ENCODE results near the gene CNTNAP4.

Gene CNTNAP4

DNA sequence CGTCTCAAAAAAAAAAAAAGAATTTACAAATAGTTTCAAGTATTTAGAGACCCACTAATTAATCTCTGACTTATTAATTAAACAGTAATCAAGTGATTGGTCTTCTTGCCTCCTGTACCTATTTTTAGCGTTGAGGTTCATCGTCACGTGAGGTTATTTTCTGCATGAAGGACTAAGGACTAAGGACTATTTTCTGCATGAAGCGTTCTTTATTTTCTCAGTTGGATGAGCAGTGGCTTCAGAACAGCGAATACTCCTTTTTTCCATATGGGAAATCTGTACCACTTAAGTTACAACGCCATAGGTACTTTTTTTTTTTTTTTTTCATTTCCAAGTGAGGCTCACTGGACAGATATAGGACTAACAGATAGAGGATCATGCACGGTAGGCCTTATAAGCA is 224.9 kb downstream of the CNTNAP4 start:
- no peak for DNase-seq

- DNase-seq, result no peak
Measured at GRCh38 chr16:76502555-76502954, 225.4 kb downstream of the CNTNAP4 start.

GRCh38 chr16:76503091-76503490 is 225.9 kb downstream of the CNTNAP4 start:
- no peak for DNase-seq

DNA sequence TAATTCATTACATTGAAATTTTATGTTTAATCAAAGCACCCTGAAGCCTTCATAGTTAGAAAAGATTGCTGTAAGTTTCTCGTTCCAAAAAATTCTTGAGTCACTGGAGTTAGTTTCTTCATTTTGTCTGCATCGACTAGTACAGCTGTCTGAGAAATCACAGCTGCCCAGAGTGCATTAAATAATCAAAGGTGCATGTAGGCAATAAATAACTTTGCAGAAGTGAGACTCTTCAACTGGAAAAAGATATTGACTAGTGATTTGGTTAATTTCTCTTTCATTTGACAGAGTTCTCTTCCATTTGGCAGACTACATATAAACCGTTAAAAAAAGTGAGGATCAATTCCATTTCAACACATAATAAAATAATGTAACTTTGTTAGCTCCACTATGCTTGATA is 234.0 kb downstream of the CNTNAP4 start:
- DNase-seq, result no peak

DNA sequence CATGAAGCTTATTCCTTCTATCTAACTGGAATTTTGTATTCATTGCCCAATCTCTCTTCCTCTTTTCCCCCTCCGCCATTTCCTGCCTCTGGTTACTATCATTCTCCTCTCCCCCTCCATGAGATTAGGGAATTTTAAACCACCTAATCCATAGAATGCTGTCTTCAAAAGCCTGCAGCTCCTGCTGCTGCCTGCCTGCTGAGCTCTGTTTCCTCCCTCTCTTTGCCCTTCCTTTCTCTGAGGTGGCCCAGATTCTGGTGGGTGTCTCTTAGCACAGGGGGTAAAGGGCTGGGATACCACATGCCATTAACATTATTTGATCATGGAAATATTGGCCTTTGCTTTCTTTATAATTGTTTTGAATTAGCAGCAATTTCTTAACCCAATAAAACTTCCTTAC is 241.6 kb downstream of the CNTNAP4 start:
- no peak for DNase-seq

GRCh38 chr16:76524356-76524755 is 247.2 kb downstream of the CNTNAP4 start:
- DNase-seq, result no peak

DNA sequence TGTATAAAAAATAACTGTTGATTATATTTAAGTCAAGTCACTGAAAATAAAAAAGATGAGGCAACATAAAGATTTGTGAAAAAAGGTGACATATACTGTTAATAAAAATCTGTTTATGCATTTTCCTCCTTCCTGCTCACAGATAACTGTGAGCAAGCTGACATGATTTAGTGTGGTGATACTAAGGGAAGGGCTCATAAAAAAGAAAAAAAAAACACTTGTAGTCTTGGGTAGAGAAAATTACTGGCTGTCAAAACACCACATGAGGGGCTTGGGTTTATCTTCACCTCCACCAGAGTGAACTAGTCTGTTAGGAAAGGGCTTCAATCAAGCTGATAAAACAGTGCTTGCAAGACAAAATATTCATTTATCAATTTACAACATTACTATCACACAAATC is 247.6 kb downstream of the CNTNAP4 start:
- DNase-seq, result no peak

- no peak for DNase-seq
Measured at GRCh38 chr16:76527244-76527643, 250.0 kb downstream of the CNTNAP4 start.

GRCh38 chr16:76529120-76529519 is 251.9 kb downstream of the CNTNAP4 start:
- no peak for DNase-seq

DNA sequence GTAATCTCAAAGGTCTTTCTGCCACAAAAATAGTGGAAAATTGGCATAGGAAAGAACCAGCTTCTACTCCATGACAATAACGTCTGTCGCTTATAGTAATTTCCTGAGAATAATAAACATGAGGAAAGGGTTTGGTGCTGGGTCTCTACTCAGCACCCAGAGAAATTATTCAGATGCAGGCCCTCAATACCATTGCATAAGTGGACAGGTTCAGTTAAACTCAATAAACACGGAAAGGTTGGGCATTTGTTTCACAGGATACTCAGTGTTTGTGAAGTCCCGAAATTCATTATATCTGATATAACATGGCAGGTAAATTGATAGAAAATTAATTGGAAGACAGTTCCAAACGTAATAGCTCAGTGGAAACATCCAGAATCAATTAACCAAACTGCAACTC is 254.0 kb downstream of the CNTNAP4 start:
- DNase-seq, result no peak

DNA sequence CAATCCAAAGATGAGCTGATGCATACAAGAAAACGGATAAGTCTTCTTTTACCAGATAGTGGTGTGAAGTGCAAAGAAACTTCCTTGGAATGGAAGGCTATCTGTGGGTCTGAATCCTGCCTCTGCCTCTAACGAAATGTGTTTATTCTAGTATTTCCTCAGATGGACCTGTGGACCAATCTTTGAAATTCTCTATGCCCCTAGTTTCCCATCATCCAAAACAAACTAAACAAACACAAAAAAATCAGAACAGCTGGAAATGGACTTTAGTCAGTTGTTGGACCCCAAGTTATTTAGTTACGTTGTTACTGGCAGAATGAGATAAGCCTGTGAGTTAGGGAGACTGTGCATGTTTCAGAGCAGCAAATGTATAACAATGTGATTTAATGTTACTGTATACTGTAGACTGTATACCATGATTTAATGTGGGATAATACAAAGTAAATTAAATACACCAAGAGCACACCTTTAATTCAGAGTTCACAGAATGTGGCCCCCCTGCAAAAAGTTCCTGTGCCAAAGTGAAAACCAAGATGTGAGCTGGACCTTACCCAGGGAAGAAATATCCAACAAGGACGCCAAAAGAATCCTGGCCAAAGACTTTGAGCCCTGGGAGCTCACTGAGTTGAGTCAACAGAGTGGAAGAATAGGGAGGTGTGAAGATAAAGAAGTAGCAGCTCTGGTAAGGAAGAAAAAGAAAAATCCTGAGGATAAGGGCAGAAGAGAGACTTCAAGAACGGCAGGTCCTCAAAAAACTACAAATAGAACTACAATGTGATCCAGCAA is 255.2 kb downstream of the CNTNAP4 start:
- no peak for DNase-seq

DNA sequence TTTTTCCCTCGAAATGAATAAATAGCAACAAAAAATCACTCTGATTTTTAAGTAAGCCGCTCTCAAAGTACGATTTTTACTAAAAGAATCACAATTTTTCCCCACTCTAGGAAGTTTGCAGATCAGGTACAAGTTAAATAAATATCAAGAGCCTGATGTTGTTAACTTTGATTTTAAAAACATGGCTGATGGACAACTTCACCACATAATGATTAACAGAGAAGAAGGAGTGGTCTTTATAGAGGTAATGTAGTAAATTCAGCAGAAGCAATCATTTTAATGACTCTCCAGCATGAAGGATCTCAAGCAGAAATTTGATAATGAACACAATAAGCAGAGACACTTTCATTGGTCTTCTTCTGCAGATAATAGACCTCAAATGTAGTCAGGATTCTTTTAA is 262.4 kb downstream of the CNTNAP4 start:
- DNase-seq, result no peak

GRCh38 chr16:76541070-76541469 is 263.9 kb downstream of the CNTNAP4 start:
- DNase-seq, result no peak

GRCh38 chr16:76565542-76565941 is 288.3 kb downstream of the CNTNAP4 start:
- DNase-seq, result no peak

DNA sequence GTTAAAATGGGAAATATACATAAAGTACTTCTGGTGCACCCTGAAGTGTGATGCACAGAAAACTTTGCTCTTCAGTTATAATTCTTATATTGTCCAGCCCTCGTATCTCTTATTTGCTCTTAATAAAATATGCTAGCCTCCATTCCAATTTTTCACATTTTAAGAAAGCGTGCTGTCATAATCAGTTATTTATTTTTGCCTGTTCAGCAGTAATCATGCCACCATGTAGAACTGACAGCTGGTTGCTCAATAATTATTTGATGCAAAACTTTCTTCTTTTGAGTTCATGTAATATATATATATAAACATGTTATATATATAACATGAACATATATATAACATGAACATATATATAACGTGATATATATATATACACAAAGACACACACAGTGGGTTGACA is 294.6 kb downstream of the CNTNAP4 start:
- no peak for DNase-seq

- no peak for DNase-seq
Measured at GRCh38 chr16:76573281-76573680, 296.1 kb downstream of the CNTNAP4 start.

DNA sequence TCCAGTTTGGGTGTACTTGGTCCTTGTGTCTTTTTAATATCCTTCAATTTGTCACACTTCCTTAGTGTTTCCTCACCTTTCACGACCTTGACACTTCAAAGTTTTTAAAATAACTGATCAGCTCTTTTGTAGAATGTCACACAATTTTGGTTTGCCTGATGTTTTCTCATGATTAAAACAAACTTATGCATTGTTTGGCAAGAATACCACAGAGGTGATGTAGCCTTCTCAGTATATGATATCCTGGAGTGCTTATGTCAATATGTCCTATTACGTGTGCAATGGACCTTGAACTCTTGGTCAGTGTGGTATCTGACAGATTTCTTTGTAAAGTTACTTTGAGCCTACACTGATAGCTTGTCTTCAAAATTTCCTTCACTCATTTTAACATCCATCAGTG is 297.4 kb downstream of the CNTNAP4 start:
- DNase-seq, result no peak

DNA sequence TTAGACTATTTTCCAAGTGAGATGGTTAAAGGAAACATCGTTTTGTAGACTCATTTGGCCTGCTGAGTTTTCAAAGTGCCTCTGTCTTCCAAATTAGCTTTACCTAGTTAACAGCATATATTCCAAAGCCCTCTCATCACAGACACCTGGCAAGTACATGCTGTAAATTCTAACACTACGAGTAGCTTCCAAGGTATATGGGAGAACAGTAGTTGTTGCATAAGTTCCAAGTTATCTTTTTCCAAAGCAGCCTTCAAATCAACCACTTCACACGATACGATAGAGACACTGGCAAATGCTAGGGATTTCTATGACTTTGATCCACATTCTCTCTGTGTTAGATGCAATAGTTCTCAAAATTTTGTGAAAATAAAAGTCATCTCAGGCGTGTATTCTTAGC is 299.3 kb downstream of the CNTNAP4 start:
- DNase-seq, result no peak

DNA sequence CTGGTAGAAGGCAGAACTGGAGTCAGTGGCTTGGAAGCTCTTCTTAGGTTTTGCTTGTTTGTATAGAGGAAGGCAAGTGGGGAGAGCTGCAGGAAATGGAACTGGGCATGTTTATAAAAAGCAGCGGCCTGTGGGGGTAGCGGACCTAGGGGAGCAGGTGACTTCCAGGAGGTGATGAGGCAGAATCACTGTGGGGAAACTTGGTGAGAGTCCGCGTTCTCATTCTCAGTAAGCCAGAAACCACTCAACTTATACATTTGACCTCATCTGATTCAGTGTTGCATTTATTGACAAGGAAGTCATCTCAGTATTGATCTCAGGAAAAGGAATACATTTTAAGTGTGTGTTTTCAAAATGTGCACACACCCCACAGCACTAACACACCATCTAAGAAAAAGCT is 299.8 kb downstream of the CNTNAP4 start:
- DNase-seq, result no peak

GRCh38 chr16:76579277-76579922 is 302.2 kb downstream of the CNTNAP4 start:
- no peak for DNase-seq

- no peak for DNase-seq
Measured at GRCh38 chr16:76583466-76583865, 306.3 kb downstream of the CNTNAP4 start.

- no peak for DNase-seq
Measured at GRCh38 chr16:76583945-76584344, 306.7 kb downstream of the CNTNAP4 start.

- no peak for DNase-seq
Measured at GRCh38 chr16:76598498-76598897, 321.3 kb downstream of the CNTNAP4 start.

- DNase-seq, result no peak
Measured at GRCh38 chr16:76607317-76607716, 330.1 kb downstream of the CNTNAP4 start.
